PC-9 (cell line): ENCODE measurements around the gene AKR1B15. TPM values are rescaled to one million over a fixed set of nuclear protein-coding genes. Genes with fewer than 3 reads are reported as not detected.

Experiments used
- BruUV-seq: library from RNA; stranded (reverse); fragments of 400-500 nt; replicated peaks from 2 replicates; lab custom pipeline; 2021; lab: Mats Ljungman, UMichigan
- CTCF ChIA-PET: fragments of 300-600 bp; sonication (Branson Sonifier 250); formaldehyde crosslinking; loops from one replicate; lab custom pipeline; 2022; ENCODE audit warnings: antibody characterized with exemption; lab: Charles Lee
- POLR2A ChIA-PET: fragments of 300-600 bp; sonication (Branson Sonifier 250); formaldehyde crosslinking; loops from one replicate; lab custom pipeline; 2022; ENCODE audit warnings: antibody characterized with exemption; ENCODE audit not compliant: unreplicated experiment; lab: Charles Lee
- DNase-seq, 2 experiments: peaks; one replicate each; pipeline versions ENCODE4 v3.0.0 to v3.0.0-alpha.2; 2015 to 2022; ENCODE audit warnings: mixed read lengths in 1 of 2
- H2AFZ ChIP-seq: fragments of 200-600 bp; sonication (generic); 2 replicates; pipeline ENCODE4 v1.8.1; 2017; ENCODE audit warnings: antibody characterized with exemption
- H3F3A ChIP-seq: fragments of 200-600 bp; sonication (generic); 2 replicates; pipeline ENCODE4 v1.8.1; 2017; ENCODE audit warnings: antibody characterized with exemption, mild to moderate bottlenecking, low read depth; ENCODE audit not compliant: insufficient read depth
- H3K27ac ChIP-seq: fragments of 200-600 bp; sonication (generic); 2 replicates; pipeline ENCODE4 v1.6.1; 2016; ENCODE audit warnings: mixed run types
- H3K27me3 ChIP-seq: fragments of 200-600 bp; sonication (generic); 2 replicates; pipeline ENCODE4 v1.6.1; 2016; ENCODE audit warnings: low read depth, mixed run types; ENCODE audit not compliant: insufficient read depth
- H3K36me3 ChIP-seq: fragments of 200-600 bp; sonication (generic); 2 replicates; pipeline ENCODE4 v1.6.1; 2016; ENCODE audit warnings: low read depth, mixed run types
- H3K4me1 ChIP-seq: fragments of 200-600 bp; sonication (generic); replicated peaks from 2 replicates; pipeline ENCODE4 v1.6.1; 2016; ENCODE audit warnings: mixed run types; ENCODE audit not compliant: insufficient read depth
- H3K4me2 ChIP-seq: fragments of 200-600 bp; sonication (generic); 2 replicates; pipeline ENCODE4 v1.6.1; 2017; ENCODE audit warnings: mixed run types
- H3K4me3 ChIP-seq: fragments of 200-600 bp; sonication (generic); 2 replicates; pipeline ENCODE4 v1.6.1; 2016; ENCODE audit warnings: mixed run types
- H3K79me2 ChIP-seq: fragments of 200-600 bp; sonication (generic); 2 replicates; pipeline ENCODE4 v1.6.1; 2017; ENCODE audit warnings: low read depth, mixed run types
- H3K9me2 ChIP-seq: fragments of 200-600 bp; sonication (generic); 2 replicates; pipeline ENCODE4 v1.8.1; 2017; ENCODE audit warnings: mild to moderate bottlenecking; ENCODE audit not compliant: insufficient read depth
- H3K9me3 ChIP-seq: fragments of 200-600 bp; sonication (generic); 2 replicates; pipeline ENCODE4 v1.8.1; 2016; ENCODE audit warnings: low read depth; ENCODE audit not compliant: insufficient read depth
- H4K20me1 ChIP-seq: fragments of 200-600 bp; sonication (generic); 2 replicates; pipeline ENCODE4 v1.8.1; 2017; ENCODE audit not compliant: insufficient read depth
- CTCF ChIP-seq: fragments of 200-600 bp; sonication (generic); conservative IDR thresholded peaks from 2 replicates; pipeline ENCODE4 v1.6.1; 2017; ENCODE audit warnings: mixed run types, antibody characterized with exemption, mild to moderate bottlenecking, moderate library complexity
- EZH2 ChIP-seq: fragments of 200-600 bp; sonication (generic); IDR thresholded peaks from 2 replicates; pipeline ENCODE4 v1.8.0; 2017; ENCODE audit warnings: antibody characterized with exemption, low read depth
- intact Hi-C: fragments of 100-400 bp; cut with micrococcal nuclease; formaldehyde crosslinking; loops from one replicate; pipeline ENCODE4 v1.10.0; 2022; ENCODE audit not compliant: unreplicated experiment
- total RNA-seq: library from RNA; stranded (reverse); gene quantifications from 2 replicates; pipeline ENCODE4 v1.2.3, GENCODE V29; 2021

AKR1B15 gene
- total RNA-seq, 1 experiment from 2014 or later = 3.4 TPM

GRCh38 chr7:134611611-134612151 lies 62.8 kb downstream of the AKR1B15 start:
- Histone ChIP-seq H3K4me2 (no peak overlapping the region), H3F3A (peaks cover 30% of the 10 kb centered on the region), H3K9me3 (peaks cover 6% of the 10 kb centered on the region), H3K27ac (no peak overlapping the region), H3K27me3 (no peaks in the 10 kb centered on the region), H4K20me1 (no peaks in the 10 kb centered on the region), H3K4me1 (peaks cover 32% of the 10 kb centered on the region), H3K9me2 (no peaks in the 10 kb centered on the region), H3K36me3 (no peaks in the 10 kb centered on the region), H2AFZ (no peak overlapping the region), H3K4me3 (no peak overlapping the region), H3K79me2 (no peaks in the 10 kb centered on the region)
- intact Hi-C loops = loop anchor here (5.0 kb wide), 1 partner anchor 244 kb away; no protein-coding TSS in a partner anchor
- ChIA-PET CTCF (interaction anchor here (0.6 to 0.7 kb wide), 3 partner anchors 10 to 180 kb away, joined by 3 to 7 read pairs (median 4); no protein-coding TSS in a partner anchor), POLR2A (no interaction called here)
- TF ChIP-seq CTCF = no peak
- TF ChIP-seq EZH2 = no peak
- no TSS peak for BruUV-seq
- DNase-seq = no peak

GRCh38 chr7:134612197-134612596 lies 63.3 kb downstream of the AKR1B15 start:
- Histone ChIP-seq H3K36me3 (no peaks in the 10 kb centered on the region), H4K20me1 (no peaks in the 10 kb centered on the region), H3K9me2 (no peaks in the 10 kb centered on the region), H2AFZ (no peak overlapping the region), H3K4me3 (no peak overlapping the region), H3F3A (peaks cover 30% of the 10 kb centered on the region), H3K27ac (no peak overlapping the region), H3K9me3 (peaks cover 10% of the 10 kb centered on the region), H3K79me2 (no peaks in the 10 kb centered on the region), H3K4me2 (no peak overlapping the region), H3K4me1 (peaks cover 28% of the 10 kb centered on the region), H3K27me3 (no peaks in the 10 kb centered on the region)
- ChIA-PET CTCF (interaction anchor here (0.6 to 0.7 kb wide), 3 partner anchors 10 to 180 kb away, joined by 3 to 7 read pairs (median 4); no protein-coding TSS in a partner anchor), POLR2A (no interaction called here)
- intact Hi-C loops = loop anchor here (5.0 kb wide), 1 partner anchor 245 kb away; no protein-coding TSS in a partner anchor
- no TSS peak for BruUV-seq
- no peak for DNase-seq
- TF ChIP-seq EZH2 (no peak), CTCF (no peak)

GRCh38 chr7:134613623-134614347 lies 64.9 kb downstream of the AKR1B15 start:
- peaks cover 28% of the 10 kb centered on the region for H3K4me1 ChIP-seq
- no peak overlapping the region; the same call in 1 of the 2 replicates for H3K4me3 ChIP-seq
- TF ChIP-seq EZH2 = no peak
- no peaks in the 10 kb centered on the region for H3K36me3 ChIP-seq
- H3K27me3 ChIP-seq = no peaks in the 10 kb centered on the region
- no TSS peak for BruUV-seq
- CTCF ChIA-PET = interaction anchor here (0.5 kb wide), 1 partner anchor 66 kb away, joined by 7 read pairs; no protein-coding TSS in a partner anchor
- POLR2A ChIA-PET = interaction anchor here (0.6 to 0.7 kb wide), 3 partner anchors 31 to 45 kb away, joined by 3 to 10 read pairs (median 4); no protein-coding TSS in a partner anchor
- no peaks in the 10 kb centered on the region for H4K20me1 ChIP-seq
- H3K79me2 ChIP-seq = no peaks in the 10 kb centered on the region
- peak overlapping the region; percentile 68 for H3K4me2 ChIP-seq
- H3K9me3 ChIP-seq = peaks cover 10% of the 10 kb centered on the region
- H2AFZ ChIP-seq = peak overlapping the region; percentile 41
- peak overlapping the region; percentile 86 for H3K27ac ChIP-seq
- no peaks in the 10 kb centered on the region for H3K9me2 ChIP-seq
- H3F3A ChIP-seq = peaks cover 30% of the 10 kb centered on the region
- peak; percentile 61 to 95 for DNase-seq
- intact Hi-C loops = loop anchor here (5.0 kb wide), 1 partner anchor 246 kb away; no protein-coding TSS in a partner anchor
